Medulla oblongata (tissue), 1 donor: Measurements from ENCODE around the gene SNHG17.

Experiments used
- DNase-seq: peaks from one replicate; pipeline ENCODE4 v3.0.0-alpha.2; 2015; ENCODE audit errors: extremely low spot score

The SNHG17 gene

DNA sequence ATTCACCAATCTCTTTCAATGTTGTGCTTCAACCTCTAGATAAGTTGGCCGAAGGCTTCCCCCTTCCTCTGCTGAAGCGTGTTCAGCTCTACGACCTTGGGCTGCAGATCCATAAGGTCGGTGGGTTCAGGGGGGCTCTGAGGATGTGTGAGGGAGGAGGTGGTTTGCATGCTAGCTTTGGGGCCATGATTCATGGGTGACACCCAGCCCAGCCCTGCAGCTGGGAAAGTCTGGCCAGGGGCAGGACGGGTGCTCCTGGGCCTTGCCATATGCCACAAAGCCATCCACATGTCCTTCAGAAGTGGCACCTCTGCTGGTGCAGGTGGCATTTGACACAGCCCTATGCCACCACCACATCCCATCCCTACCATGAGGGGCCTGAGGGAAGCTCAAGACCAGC lies 61.2 kb downstream of the SNHG17 start:
- no peak for DNase-seq

- DNase-seq: no peak
Observed at GRCh38 chr20:38373231-38373867, 61.8 kb downstream of the SNHG17 start.

DNA sequence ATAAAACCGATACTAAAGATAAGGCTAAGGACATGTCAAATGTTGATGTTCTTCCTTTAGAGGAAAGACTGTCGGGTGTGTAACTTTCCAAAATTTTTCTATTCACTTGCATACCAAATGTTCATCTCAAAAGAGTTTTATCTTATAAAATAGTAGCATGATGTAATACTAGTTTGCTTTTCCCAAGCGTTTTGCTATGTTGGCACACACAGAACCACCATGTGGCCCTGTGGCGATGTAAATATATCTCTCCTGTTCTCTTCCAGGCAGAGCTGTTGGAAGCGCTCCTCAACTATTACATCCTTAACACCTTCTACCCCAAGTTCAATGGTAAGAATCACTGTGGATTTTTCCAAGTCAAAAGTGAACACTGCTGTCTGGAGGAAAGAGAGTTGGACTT lies 62.3 kb downstream of the SNHG17 start:
- no peak for DNase-seq
